Endothelial cell of umbilical vein (primary cell): ENCODE measurements around the gene DMD. TPM values are rescaled to one million over a fixed set of nuclear protein-coding genes. Genes with fewer than 3 reads are reported as not detected.

Experiments used
- BruUV-seq: library from RNA; stranded (reverse); fragments of 400-500 nt; replicated peaks from 2 replicates; lab custom pipeline; 2021; lab: Mats Ljungman, UMichigan
- CTCF ChIA-PET: fragments of 300-600, 350-600 bp; sonication (Branson Sonifier 250); formaldehyde crosslinking; loops from one replicate; lab custom pipeline; 2021; ENCODE audit warnings: antibody characterized with exemption, inconsistent platforms; lab: Charles Lee
- POLR2A ChIA-PET: fragments of 300-600, 350-600 bp; sonication (Branson Sonifier 250); formaldehyde crosslinking; loops from one replicate; lab custom pipeline; 2021; ENCODE audit warnings: antibody characterized with exemption, inconsistent platforms; lab: Charles Lee
- DNase-seq: peaks from one replicate; pipeline ENCODE4 v3.0.0-alpha.2; 2011; ENCODE audit warnings: low read depth, low spot score
- FAIRE-seq: peaks from 2 replicates; lab custom pipeline; 2011; peaks lifted over from hg19 to GRCh38; lab: Jason Lieb, UNC
- H2AFZ ChIP-seq: 2 replicates; pipeline ENCODE4 v1.6.0; 2012; ENCODE audit warnings: low read depth, low read length, control low read depth, inconsistent platforms
- H3K27ac ChIP-seq: 2 replicates; pipeline ENCODE4 v1.5.1; 2011; ENCODE audit warnings: low read depth, mild to moderate bottlenecking, control low read depth, low read length, moderate library complexity; ENCODE audit not compliant: insufficient read depth
- H3K27me3 ChIP-seq, 2 experiments: 2 replicates each; pipeline versions ENCODE4 v1.6.0 to v1.6.1; 2011; ENCODE audit warnings: low read length in 2 of 2, mixed read lengths in 1 of 2; ENCODE audit not compliant: control insufficient read depth in 2 of 2, insufficient read depth in 2 of 2
- H3K36me3 ChIP-seq, 2 experiments: 2 replicates in 1 of 2; 3 replicates in 1 of 2; pipeline ENCODE4 v1.5.1; 2011; ENCODE audit warnings: low read length in 2 of 2, mild to moderate bottlenecking in 1 of 2, moderate library complexity in 1 of 2; ENCODE audit not compliant: control insufficient read depth in 2 of 2, insufficient read depth in 2 of 2; ENCODE audit errors: extremely low read depth in 1 of 2
- H3K4me1 ChIP-seq: 3 replicates; pipeline ENCODE4 v1.5.1; 2011; ENCODE audit warnings: mild to moderate bottlenecking, low read length; ENCODE audit not compliant: control insufficient read depth, insufficient read depth; ENCODE audit errors: extremely low read depth
- H3K4me2 ChIP-seq: 2 replicates; pipeline ENCODE4 v1.6.1; 2011; ENCODE audit warnings: low read length, control low read depth, mixed read lengths; ENCODE audit not compliant: insufficient read depth
- H3K4me3 ChIP-seq, 3 experiments: fragments of 200-600 bp in 1 of 3; sonication (generic), shearing (Covaris generic) in 1 of 3; replicated peaks in 1 of 3; 2 replicates each; pipeline ENCODE4 v1.5.1; 2011 to 2016; ENCODE audit warnings: control low read depth in 3 of 3, low read length in 3 of 3, mild to moderate bottlenecking in 2 of 3, inconsistent platforms in 1 of 3, low read depth in 1 of 3, moderate library complexity in 1 of 3; ENCODE audit not compliant: insufficient read depth in 1 of 3
- H3K79me2 ChIP-seq: 2 replicates; pipeline ENCODE4 v1.6.0; 2012; ENCODE audit warnings: low read length, inconsistent platforms; ENCODE audit not compliant: control insufficient read depth, insufficient read depth
- H3K9ac ChIP-seq: replicated peaks from 2 replicates; pipeline ENCODE3; 2011; ENCODE audit warnings: low read length, control low read depth; ENCODE audit not compliant: insufficient read depth; ENCODE audit errors: extremely low read depth
- H3K9me1 ChIP-seq: replicated peaks from 3 replicates; pipeline ENCODE4 v1.6.0; 2011; ENCODE audit warnings: mild to moderate bottlenecking, low read length; ENCODE audit not compliant: control insufficient read depth, insufficient read depth; ENCODE audit errors: extremely low read depth
- H3K9me3 ChIP-seq: replicated peaks from 2 replicates; pipeline ENCODE4 v1.5.1; 2012; ENCODE audit warnings: low read length, inconsistent platforms; ENCODE audit not compliant: control insufficient read depth, insufficient read depth
- H4K20me1 ChIP-seq: replicated peaks from 2 replicates; pipeline ENCODE3; 2011; ENCODE audit warnings: mild to moderate bottlenecking, low read length; ENCODE audit not compliant: control insufficient read depth, insufficient read depth; ENCODE audit errors: extremely low read depth
- EZH2 ChIP-seq: IDR thresholded peaks from 2 replicates; pipeline ENCODE4 v1.6.1; 2012; ENCODE audit warnings: borderline replicate concordance, low read depth, mild to moderate bottlenecking, moderate library complexity, low read length, inconsistent platforms; ENCODE audit not compliant: severe bottlenecking
- FOS ChIP-seq: IDR thresholded peaks from 2 replicates; pipeline ENCODE4 v1.6.1; 2011; ENCODE audit warnings: mild to moderate bottlenecking, low read length, moderate library complexity, borderline replicate concordance; ENCODE audit not compliant: insufficient read depth
- GATA2 ChIP-seq: IDR thresholded peaks from 2 replicates; pipeline ENCODE4 v1.7.0; 2011; ENCODE audit warnings: low read depth, mild to moderate bottlenecking, moderate library complexity, mixed read lengths, low read length; ENCODE audit not compliant: insufficient read length, insufficient read depth
- JUN ChIP-seq: IDR thresholded peaks from 2 replicates; pipeline ENCODE4 v1.6.1; 2011; ENCODE audit warnings: borderline replicate concordance, low read depth; ENCODE audit not compliant: insufficient read length, insufficient read depth
- POLR2AphosphoS5 ChIP-seq: IDR thresholded peaks from 2 replicates; pipeline ENCODE4 v1.6.1; 2012; ENCODE audit warnings: low read depth, mild to moderate bottlenecking, control low read depth, low read length, moderate library complexity; ENCODE audit not compliant: insufficient read depth
- dilution Hi-C: fragments of 300-500 bp; cut with MboI; formaldehyde crosslinking; loops from one replicate; pipeline ENCODE4 v1.15.0; 2019; ENCODE audit warnings: low sequenced_read_pairs; ENCODE audit not compliant: extremely low pct_ligation_motif_present
- intact Hi-C: fragments of 100-400 bp; cut with micrococcal nuclease; formaldehyde crosslinking; loops from one replicate; pipeline ENCODE4 v1.10.0; 2022
- polyA plus RNA-seq, 4 experiments: library from polyadenylated mRNA; depleted of rRNA in 3 of 4; stranded (reverse) in 3 of 4; unstranded in 1 of 4; fragments of >200 nt; gene quantifications; 2 replicates each; pipeline versions ENCODE4 v1.2.1 to v1.2.3, GENCODE V29; 2011 to 2012; ENCODE audit warnings: missing spikeins in 1 of 4
- total RNA-seq: library from RNA; stranded (reverse); gene quantifications from 2 replicates; pipeline ENCODE4 v1.2.3, GENCODE V29; 2021
- TF ChIP-seq, protein P1 (sequence below): IDR thresholded peaks from 2 replicates; pipeline ENCODE4 v1.6.1; 2011; ENCODE audit not compliant: insufficient read depth, insufficient read length
- TF ChIP-seq, protein P2 (sequence below), 2 donors: IDR thresholded peaks; 1 replicate in 1 of 2; 2 replicates in 1 of 2; pipeline ENCODE4 v1.5.1; 2011; ENCODE audit warnings: low read length in 2 of 2, mild to moderate bottlenecking in 2 of 2, moderate library complexity in 2 of 2, control low read depth in 1 of 2, inconsistent platforms in 1 of 2, low read depth in 1 of 2; ENCODE audit not compliant: insufficient read depth in 1 of 2; ENCODE audit errors: extremely low read depth in 1 of 2

DMD gene
- total and polyA plus RNA-seq, 2 donors (not counting 3 experiments of a cell fraction or from before 2014, with no cell fraction given), result 7.3 to 9.0 TPM

DNA sequence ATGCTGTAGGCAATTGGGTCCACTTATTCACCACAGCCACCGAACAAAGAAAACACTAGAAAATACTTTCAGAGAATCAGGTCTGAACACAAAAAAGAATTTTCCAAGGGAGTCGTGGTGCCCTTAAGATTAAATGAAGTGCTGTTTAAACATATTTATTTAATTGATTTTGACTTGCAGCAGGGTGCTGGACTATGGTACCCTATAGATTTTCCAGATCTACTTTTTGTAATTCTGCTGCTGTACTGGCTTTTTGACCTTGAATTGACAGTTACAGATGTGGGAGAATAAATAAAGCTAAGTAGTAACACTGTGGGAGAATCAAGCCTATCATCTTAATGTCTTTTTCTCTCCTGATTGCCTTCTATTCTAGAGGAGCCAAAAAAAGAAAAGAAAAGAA, 1404.2 kb downstream of the DMD start:
- no peaks in the 10 kb centered on the region for H3K79me2 ChIP-seq
- no peak for FAIRE-seq
- intact Hi-C loops, result no loop called here
- TF ChIP-seq, protein P1, sequence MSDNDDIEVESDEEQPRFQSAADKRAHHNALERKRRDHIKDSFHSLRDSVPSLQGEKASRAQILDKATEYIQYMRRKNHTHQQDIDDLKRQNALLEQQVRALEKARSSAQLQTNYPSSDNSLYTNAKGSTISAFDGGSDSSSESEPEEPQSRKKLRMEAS, result no peak
- TF ChIP-seq FOS (no peak), JUN (no peak), GATA2 (no peak), EZH2 (no peak), POLR2AphosphoS5 (no peak)
- TF ChIP-seq, protein P2, sequence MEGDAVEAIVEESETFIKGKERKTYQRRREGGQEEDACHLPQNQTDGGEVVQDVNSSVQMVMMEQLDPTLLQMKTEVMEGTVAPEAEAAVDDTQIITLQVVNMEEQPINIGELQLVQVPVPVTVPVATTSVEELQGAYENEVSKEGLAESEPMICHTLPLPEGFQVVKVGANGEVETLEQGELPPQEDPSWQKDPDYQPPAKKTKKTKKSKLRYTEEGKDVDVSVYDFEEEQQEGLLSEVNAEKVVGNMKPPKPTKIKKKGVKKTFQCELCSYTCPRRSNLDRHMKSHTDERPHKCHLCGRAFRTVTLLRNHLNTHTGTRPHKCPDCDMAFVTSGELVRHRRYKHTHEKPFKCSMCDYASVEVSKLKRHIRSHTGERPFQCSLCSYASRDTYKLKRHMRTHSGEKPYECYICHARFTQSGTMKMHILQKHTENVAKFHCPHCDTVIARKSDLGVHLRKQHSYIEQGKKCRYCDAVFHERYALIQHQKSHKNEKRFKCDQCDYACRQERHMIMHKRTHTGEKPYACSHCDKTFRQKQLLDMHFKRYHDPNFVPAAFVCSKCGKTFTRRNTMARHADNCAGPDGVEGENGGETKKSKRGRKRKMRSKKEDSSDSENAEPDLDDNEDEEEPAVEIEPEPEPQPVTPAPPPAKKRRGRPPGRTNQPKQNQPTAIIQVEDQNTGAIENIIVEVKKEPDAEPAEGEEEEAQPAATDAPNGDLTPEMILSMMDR (IDR thresholded peaks at IDR 0.05; ENCODE audit: extremely low read depth in 1 of 2, insufficient read depth in 1 of 2, low read depth in 1 of 2, low read length in 2 of 2), result no peak
- H3K4me1 ChIP-seq, result no peaks in the 10 kb centered on the region
- DNase-seq, result no peak
- H3K27me3 ChIP-seq, result no peaks in the 10 kb centered on the region
- BruUV-seq, result no TSS peak
- no peak overlapping the region for H3K27ac ChIP-seq
- H2AFZ ChIP-seq, result no peak overlapping the region
- H3K4me2 ChIP-seq, result no peak overlapping the region
- ChIA-PET POLR2A (no interaction called here), CTCF (no interaction called here)
- H3K9ac ChIP-seq, result no peak overlapping the region
- H3K9me1 ChIP-seq, result no peaks in the 10 kb centered on the region
- H4K20me1 ChIP-seq, result no peaks in the 10 kb centered on the region
- H3K9me3 ChIP-seq, result no peaks in the 10 kb centered on the region
- H3K36me3 ChIP-seq, result no peaks in the 10 kb centered on the region
- dilution Hi-C loops, result no loop called here
- no peak overlapping the region for H3K4me3 ChIP-seq
